ENCODE measurements around the gene PRMT1. TPM values are rescaled to one million over a fixed set of nuclear protein-coding genes. Genes with fewer than 3 reads are reported as not detected.
A peak's percentile ranks its signal among the peaks of the same experiment; 100 is the strongest.

Gene PRMT1
- total and polyA plus RNA-seq, 9 of the 15 experiments (the other 6 are each of a cell fraction or from before 2014, with no cell fraction given) = 13.3 to 464 (median 326) TPM

DNA sequence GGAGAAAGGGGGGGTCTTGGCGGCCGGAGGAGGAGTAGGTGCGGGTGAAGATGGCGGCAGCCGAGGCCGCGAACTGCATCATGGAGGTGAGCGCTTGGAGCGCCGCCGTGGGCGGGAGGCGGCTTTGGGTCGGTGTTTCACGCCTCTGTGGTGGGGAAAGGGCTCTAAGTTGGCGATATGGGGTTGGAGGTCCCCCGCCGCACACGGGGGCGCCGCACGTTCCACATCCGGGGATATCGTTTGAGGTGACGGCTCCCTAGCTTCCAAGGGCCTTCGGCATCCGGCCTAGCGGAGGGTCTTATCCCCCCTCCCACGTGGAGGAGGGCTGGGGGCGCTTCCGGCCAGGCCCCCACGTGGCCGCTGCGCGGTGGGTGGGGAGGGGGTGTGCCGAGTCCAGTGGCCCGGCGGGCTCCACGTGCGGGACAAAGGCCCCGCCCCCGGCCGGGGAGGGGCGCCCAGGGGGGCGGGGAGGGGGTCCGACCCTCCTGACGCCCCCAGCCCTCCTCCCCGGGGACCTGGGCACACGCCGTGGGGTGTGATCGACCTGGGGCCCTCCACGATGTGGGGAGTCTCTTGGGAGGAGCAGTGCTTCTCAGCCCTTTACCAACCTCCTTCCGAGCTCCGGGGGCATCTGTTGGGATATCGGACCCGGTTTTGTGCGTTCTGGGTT is at the start of gene PRMT1 (continued):
- TF ChIP-seq NCOA6 (IDR thresholded peaks at IDR 0.05) (no peak), ZBTB7A (IDR thresholded peaks at IDR 0.05; ENCODE audit: borderline replicate concordance, control insufficient read depth, low read depth, low read length) (peak; percentile 92), SNAPC5 (CRISPR knock-in tag; IDR thresholded peaks at IDR 0.05) (no peak), STAT5B (CRISPR knock-in tag; IDR thresholded peaks at IDR 0.05) (no peak), ZNF324 (CRISPR knock-in tag; IDR thresholded peaks at IDR 0.05) (peak; percentile 32; the same call in 1 of the 2 replicates), ZKSCAN8 (CRISPR knock-in tag; IDR thresholded peaks at IDR 0.05) (no peak), NR2C2 (CRISPR knock-in tag; IDR thresholded peaks at IDR 0.05) (no peak), NR2C2 (tag; IDR thresholded peaks at IDR 0.05) (peak; percentile 91), RBM14 (IDR thresholded peaks at IDR 0.05; ENCODE audit: borderline replicate concordance, insufficient read depth, low read depth, low read length) (no peak), RHOXF2B (CRISPR knock-in tag; conservative IDR thresholded peaks at IDR 0.05) (no peak), SAFB (IDR thresholded peaks at IDR 0.05; ENCODE audit: borderline replicate concordance, low read depth, low read length) (peak; percentile 22; the same call in 1 of the 2 replicates), DDX20 (tag; IDR thresholded peaks at IDR 0.05; ENCODE audit: low read depth) (no peak), E2F1 (CRISPR knock-in tag; IDR thresholded peaks at IDR 0.05) (no peak; the same call in 1 of the 2 replicates), PHTF2 (CRISPR knock-in tag; IDR thresholded peaks at IDR 0.05) (no peak)
- TF ChIP-seq, protein P1, sequence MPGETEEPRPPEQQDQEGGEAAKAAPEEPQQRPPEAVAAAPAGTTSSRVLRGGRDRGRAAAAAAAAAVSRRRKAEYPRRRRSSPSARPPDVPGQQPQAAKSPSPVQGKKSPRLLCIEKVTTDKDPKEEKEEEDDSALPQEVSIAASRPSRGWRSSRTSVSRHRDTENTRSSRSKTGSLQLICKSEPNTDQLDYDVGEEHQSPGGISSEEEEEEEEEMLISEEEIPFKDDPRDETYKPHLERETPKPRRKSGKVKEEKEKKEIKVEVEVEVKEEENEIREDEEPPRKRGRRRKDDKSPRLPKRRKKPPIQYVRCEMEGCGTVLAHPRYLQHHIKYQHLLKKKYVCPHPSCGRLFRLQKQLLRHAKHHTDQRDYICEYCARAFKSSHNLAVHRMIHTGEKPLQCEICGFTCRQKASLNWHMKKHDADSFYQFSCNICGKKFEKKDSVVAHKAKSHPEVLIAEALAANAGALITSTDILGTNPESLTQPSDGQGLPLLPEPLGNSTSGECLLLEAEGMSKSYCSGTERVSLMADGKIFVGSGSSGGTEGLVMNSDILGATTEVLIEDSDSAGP (CRISPR knock-in tag; IDR thresholded peaks at IDR 0.05) = no peak
- TF ChIP-seq, protein P2, sequence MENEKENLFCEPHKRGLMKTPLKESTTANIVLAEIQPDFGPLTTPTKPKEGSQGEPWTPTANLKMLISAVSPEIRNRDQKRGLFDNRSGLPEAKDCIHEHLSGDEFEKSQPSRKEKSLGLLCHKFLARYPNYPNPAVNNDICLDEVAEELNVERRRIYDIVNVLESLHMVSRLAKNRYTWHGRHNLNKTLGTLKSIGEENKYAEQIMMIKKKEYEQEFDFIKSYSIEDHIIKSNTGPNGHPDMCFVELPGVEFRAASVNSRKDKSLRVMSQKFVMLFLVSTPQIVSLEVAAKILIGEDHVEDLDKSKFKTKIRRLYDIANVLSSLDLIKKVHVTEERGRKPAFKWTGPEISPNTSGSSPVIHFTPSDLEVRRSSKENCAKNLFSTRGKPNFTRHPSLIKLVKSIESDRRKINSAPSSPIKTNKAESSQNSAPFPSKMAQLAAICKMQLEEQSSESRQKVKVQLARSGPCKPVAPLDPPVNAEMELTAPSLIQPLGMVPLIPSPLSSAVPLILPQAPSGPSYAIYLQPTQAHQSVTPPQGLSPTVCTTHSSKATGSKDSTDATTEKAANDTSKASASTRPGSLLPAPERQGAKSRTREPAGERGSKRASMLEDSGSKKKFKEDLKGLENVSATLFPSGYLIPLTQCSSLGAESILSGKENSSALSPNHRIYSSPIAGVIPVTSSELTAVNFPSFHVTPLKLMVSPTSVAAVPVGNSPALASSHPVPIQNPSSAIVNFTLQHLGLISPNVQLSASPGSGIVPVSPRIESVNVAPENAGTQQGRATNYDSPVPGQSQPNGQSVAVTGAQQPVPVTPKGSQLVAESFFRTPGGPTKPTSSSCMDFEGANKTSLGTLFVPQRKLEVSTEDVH (IDR thresholded peaks at IDR 0.05; ENCODE audit: low read depth, partially characterized antibody) = peak; percentile 66
- TF ChIP-seq, protein P3, sequence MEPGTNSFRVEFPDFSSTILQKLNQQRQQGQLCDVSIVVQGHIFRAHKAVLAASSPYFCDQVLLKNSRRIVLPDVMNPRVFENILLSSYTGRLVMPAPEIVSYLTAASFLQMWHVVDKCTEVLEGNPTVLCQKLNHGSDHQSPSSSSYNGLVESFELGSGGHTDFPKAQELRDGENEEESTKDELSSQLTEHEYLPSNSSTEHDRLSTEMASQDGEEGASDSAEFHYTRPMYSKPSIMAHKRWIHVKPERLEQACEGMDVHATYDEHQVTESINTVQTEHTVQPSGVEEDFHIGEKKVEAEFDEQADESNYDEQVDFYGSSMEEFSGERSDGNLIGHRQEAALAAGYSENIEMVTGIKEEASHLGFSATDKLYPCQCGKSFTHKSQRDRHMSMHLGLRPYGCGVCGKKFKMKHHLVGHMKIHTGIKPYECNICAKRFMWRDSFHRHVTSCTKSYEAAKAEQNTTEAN (CRISPR knock-in tag; IDR thresholded peaks at IDR 0.05) = no peak
